Hematopoietic multipotent progenitor cell treated with erythropoietin and hydrocortisone succinate and interleukin-3 and kit ligand, for 8 days (in vitro differentiated cells): ENCODE results near the gene STK40.

ENCODE experiments used
- DNase-seq: peaks from one replicate; pipeline ENCODE4 v3.0.0-alpha.2; 2015

Gene STK40

GRCh38 chr1:36369061-36369861 lies 16.5 kb downstream of the STK40 start:
- DNase-seq = peak; percentile 77

- DNase-seq = no peak
Observed at GRCh38 chr1:36367798-36368197, 17.9 kb downstream of the STK40 start.

- DNase-seq = no peak
Observed at GRCh38 chr1:36367066-36367465, 18.7 kb downstream of the STK40 start.

- DNase-seq = no peak
Observed at GRCh38 chr1:36366091-36366661, 19.5 kb downstream of the STK40 start.

GRCh38 chr1:36365381-36365780 lies 20.3 kb downstream of the STK40 start:
- DNase-seq = peak; percentile 71

GRCh38 chr1:36359911-36360550 lies 25.7 kb downstream of the STK40 start:
- DNase-seq = no peak

- DNase-seq = no peak
Observed at GRCh38 chr1:36359383-36359782, 26.3 kb downstream of the STK40 start.

- no peak for DNase-seq
Observed at GRCh38 chr1:36358514-36359084, 27.1 kb downstream of the STK40 start.

- no peak for DNase-seq
Observed at GRCh38 chr1:36355811-36356210, 29.9 kb downstream of the STK40 start.

- DNase-seq = no peak
Observed at GRCh38 chr1:36354486-36354885, 31.2 kb downstream of the STK40 start.

- DNase-seq = no peak
Observed at GRCh38 chr1:36352910-36353878, 32.5 kb downstream of the STK40 start.

- no peak for DNase-seq
Observed at GRCh38 chr1:36352125-36352909, 33.4 kb downstream of the STK40 start.

GRCh38 chr1:36351227-36351977 lies 34.3 kb downstream of the STK40 start:
- DNase-seq = no peak

- no peak for DNase-seq
Observed at GRCh38 chr1:36350659-36351226, 35.0 kb downstream of the STK40 start.

- no peak for DNase-seq
Observed at GRCh38 chr1:36349839-36350238, 35.9 kb downstream of the STK40 start.

GRCh38 chr1:36349241-36349671 lies 36.5 kb downstream of the STK40 start:
- DNase-seq = no peak

- DNase-seq = no peak
Observed at GRCh38 chr1:36346741-36347370, 38.9 kb downstream of the STK40 start.

GRCh38 chr1:36345353-36345752 lies 40.4 kb downstream of the STK40 start:
- no peak for DNase-seq

- no peak for DNase-seq
Observed at GRCh38 chr1:36344395-36344680, 41.4 kb downstream of the STK40 start.
